ENCODE measurements around the gene PTPRB.

PTPRB gene

DNA sequence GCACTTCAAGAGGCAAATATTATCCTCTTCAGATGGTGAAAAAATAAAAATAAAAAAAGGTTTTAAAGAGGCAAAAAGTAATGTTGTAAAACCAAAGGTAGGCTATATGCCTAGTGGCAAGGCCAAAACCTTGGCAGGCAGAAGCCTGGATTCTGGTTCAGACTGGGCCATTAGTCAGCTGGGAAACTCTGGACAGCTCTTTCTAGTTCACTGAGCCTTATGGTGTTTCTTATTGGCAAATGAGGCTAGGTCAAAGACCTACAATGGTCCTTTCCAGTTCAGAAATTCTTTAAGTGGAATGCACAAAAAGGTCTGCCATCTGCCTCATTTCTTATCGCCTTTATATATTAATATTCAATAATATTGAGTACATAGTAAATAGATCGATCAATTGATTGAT, 44.6 kb downstream of the PTPRB start:
- no peak for DNase-seq (ENCODE audit: low read depth)

DNA sequence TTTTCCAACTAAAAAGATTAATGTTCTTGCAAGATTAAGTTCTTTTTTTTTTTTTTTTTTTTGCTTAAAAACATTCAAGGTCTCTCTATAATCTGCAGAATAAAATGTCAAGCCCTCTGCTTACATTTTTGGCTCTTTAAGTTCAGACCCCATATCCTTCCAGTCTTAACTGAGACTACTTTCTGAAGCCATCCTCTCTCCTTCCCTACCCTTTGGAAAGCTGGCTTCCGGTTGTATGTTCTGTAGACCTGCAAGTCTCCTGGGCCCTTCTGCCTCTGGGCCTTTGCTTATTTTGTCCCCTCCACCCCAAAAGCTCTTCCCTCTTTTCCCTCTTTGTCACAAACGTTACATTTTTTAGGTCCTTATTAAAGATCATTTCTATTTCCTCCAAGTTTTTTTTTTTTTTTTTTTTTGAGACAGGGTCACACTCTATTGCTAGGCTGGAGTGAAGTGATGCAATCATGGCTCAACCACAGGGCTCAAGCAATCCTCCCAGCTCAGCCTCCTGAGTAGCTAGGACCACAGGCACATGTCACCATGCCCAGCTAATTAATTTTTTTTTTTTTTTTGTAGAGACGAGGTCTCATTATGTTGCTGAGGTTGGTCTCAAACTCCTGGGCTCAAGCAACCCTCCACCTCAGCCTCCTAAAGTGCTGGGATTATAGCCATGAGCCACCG, 46.5 kb downstream of the PTPRB start:
- DNase-seq (ENCODE audit: low read depth) = no peak

DNA sequence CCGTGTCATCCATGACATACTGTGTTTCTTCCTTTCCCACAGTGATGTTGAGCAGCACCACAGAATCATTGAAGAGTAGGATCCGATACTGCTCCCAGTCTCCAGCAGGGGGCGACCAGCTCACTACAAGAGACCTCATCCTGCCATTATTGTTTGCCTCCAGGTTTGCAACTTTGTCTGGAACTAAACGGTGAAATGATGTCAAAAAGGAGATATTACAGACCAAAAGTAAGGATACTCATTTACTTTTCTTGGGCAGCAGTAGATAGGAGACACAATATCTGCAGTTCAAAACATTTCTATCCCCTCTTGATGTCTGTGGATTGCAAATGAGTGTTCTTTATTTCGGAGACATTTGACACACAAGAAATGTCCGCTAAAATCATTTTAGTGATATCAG, 47.2 kb downstream of the PTPRB start:
- DNase-seq (ENCODE audit: low read depth) = peak; percentile 42

GRCh38 chr12:70584332-70584731, 52.9 kb downstream of the PTPRB start:
- DNase-seq (ENCODE audit: low read depth) = no peak

DNA sequence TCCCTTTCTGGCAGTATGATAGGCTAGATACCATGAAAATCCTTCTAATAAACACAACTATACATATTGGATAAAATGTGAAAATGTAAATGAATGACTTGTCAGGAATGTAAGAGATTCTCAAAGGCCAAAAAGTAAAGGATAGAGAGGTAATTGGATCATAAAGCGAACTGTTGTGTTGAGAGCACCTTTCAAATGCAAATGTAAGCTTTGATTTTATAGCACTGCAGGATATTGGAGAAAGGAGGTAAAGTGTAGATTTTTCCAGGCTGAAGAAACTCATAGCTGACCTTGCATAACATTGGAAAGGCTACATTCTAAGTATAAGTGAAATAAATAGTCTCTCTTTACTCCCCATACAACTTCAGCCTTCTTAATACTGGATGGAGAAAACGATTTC, 54.0 kb downstream of the PTPRB start:
- no peak for DNase-seq (ENCODE audit: low read depth)

DNA sequence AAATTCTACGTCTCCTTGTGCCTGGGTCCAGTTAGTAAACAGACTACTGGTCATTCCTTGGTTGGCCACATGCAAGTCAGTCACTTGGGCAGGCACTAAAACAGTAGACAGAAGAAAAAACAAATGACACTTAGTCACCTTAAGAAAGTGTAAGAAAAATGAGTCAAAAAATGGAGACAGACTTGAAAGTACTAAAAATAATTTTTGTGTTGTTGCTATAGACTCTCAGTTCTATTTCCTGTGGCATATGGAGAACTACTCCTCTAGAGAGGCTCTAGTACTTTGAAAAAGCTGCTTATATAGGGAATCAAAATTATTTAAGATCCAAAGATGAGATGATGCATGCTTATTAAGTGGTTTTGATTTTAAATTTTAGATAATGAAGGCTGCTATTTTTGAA, 56.0 kb downstream of the PTPRB start:
- DNase-seq (ENCODE audit: low read depth) = no peak

DNA sequence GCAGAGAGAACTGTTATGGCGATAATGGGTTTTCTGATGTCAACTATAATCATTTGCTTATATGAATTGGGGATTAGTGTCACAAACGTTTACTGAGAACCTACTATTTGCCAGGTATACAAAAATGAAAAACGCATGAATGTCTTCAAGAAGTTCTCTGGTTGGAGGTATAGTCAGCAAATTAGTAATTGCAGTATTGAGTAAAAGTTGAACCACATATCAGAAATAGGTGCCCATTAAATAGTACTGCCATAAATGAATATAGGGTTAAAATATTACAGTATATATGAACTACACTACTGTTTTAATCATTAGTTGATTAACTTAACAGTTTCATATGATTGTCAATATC, 60.0 kb downstream of the PTPRB start:
- no peak for DNase-seq (ENCODE audit: low read depth)

- peak; percentile 63 for DNase-seq (ENCODE audit: low read depth)
Observed at GRCh38 chr12:70576341-70577282, 60.6 kb downstream of the PTPRB start.

DNA sequence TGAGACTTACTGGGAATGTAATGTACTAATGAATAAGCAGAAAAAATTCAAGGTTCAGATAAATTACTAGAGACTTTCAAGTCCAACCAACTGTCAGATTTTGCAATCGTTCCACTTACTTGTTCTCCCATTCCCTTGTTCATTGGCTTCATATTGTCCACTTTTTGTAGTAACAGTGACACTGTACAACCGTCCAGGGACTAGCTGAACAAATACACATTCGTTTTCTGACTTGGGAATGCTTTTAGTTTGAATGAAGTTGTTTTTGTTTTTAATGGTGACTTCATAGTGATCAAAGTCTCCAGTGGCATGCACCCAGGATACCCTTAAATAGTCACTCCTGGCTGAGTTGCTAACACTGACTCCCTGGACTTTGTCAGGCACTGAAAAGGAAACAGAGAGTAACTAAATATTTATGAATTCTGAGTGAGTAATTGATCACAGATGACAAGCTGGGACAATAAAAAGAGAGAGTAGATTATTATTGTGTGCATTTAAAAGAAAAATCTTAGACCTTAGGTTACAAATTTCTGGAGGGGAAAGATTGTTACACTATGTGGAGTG, 65.4 kb downstream of the PTPRB start:
- no peak for DNase-seq (ENCODE audit: low read depth)

- DNase-seq (ENCODE audit: low read depth) = no peak
Observed at GRCh38 chr12:70571029-70571428, 66.2 kb downstream of the PTPRB start.

DNA sequence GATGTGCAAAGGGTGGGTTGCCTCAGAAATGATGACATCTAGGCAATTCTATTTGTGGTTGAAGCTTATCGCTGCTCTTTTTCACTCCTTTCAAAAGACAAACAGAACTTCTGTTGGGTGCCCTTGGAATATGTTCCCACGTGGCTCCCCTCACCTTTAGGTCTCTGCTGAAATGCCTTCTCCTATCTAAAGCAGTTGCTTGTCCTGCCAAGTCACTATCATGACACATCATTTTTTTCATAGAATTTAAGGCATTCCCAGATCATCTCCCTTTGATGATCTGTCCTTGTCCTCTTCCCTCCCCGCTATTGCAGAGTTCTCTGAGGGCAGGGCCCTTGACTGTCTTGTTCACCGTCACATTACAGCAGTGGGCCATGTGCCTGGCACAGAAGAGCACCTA, 75.7 kb downstream of the PTPRB start:
- DNase-seq (ENCODE audit: low read depth) = no peak

DNA sequence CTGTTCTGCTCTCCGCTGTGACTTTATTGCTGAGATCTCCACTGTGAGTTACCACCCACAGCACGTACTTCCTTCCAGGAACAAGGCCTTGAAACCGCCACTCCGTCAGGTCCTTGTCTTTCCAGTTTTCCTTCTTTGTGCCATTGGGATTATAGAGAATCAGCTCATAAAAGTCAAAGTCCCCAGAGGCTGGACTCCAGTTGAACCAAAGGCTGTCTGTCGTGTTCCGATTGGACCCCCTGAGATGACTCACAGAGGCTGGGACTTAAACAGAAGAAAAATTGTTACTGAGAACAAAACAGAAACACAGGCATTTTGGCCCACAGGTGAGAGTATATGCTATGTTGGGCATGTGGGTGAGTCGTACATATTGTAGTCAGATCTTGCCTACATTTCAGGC, 76.6 kb downstream of the PTPRB start:
- no peak for DNase-seq (ENCODE audit: low read depth)

- no peak for DNase-seq (ENCODE audit: low read depth)
Observed at GRCh38 chr12:70559390-70559789, 77.8 kb downstream of the PTPRB start.

- DNase-seq (ENCODE audit: low read depth) = no peak
Observed at GRCh38 chr12:70557583-70558191, 79.5 kb downstream of the PTPRB start.

- DNase-seq (ENCODE audit: low read depth) = no peak
Observed at GRCh38 chr12:70556179-70556869, 80.9 kb downstream of the PTPRB start.

DNA sequence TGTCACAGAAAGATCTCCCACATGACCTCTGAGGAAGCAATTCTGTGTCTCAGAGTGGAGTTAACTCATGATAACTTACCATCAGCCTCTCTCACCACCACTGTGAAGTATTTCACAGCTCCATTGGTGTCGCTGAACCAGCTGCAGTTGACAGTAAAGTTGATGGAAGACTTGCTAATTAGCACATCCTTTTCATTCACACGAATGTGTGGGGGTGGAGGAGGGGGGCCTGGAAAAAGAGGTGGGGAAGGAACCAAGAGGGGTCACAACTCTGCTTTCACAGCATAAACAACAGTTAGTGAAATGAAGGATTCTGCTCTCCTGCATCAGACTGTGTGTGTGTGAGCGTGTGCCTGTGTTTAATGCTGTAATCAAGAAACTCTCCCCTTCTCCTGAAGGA, 82.1 kb downstream of the PTPRB start:
- DNase-seq (ENCODE audit: low read depth) = no peak

DNA sequence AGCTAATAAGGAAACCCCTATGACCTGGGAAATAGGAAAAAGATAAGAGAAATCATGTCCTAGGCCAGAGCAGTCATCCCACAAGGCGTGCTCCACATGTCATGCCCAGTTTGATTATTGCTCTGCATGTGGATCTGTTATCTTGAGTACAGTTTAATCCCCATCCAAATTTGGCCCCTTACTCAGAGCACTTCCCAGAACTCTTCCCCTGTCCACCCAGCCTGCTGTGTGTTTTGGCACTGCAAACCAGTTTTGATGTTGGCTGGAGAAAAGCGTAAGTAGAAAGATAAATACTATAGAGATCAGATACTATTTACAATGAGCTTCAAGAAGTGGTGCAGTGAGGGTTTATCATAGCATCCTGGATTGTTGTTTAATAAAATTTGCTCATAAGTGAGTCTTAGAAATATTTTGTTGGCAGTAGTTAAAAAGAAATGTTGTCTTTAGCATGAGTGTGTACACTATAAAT, 83.8 kb downstream of the PTPRB start:
- DNase-seq (ENCODE audit: low read depth) = no peak

DNA sequence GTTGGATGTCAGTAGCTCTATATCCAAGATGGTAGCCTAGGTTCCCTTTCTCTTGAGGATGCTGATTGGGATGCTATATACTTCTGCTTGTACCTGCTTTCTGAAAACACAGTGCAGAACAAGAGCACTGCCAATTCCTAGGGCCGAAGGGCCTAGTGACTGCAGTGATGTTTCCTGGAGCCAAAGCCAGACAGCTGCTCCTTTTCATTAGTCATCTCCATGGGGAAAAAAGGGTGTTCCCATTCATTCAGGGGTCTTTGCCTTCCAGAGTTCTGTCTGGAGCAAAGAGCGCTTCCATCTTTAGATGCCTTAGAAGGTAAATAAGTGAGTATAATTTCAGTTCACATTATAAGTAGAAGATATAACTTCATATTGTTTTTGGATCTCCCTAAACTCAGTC, 85.5 kb downstream of the PTPRB start:
- no peak for DNase-seq (ENCODE audit: low read depth)

DNA sequence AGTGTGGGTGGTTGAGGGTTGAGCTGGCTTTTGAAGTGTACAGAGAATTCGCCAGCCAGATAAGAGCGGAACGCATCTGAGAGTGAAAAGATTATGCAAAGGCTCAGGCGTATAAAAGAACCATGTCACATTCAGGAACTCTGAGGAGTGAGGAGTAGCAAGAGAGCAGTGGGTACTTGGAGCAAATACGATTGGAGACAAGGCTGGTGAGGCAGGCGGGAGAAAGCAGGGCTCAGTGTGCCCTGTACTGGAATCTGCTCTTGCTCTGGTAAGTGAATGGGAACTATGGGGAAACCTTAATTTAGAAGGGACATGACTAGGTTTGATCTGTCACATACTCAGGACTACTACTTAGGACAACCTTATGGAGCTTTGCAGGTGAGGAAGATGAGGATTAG, 87.0 kb downstream of the PTPRB start:
- no peak for DNase-seq (ENCODE audit: low read depth)

GRCh38 chr12:70549340-70550179, 87.7 kb downstream of the PTPRB start:
- DNase-seq (ENCODE audit: low read depth) = no peak

DNA sequence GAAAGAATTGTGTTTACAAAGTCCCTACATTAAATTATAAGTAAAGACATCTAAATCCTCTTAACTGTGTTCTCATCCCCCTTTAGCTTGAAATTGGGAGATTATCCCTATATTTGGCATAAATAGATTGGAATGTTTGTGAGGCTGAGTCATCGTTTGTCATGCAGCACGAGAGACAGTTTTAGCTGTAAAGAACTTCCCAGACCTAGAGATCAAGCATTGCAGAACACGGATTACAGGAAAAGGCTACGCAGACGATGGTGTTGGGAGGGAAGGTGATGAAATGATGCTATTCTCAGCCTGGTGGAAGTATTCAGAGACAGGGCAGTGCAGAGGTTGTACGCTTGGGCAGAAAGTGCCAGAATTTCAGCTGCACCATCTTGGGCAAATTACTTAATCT, 93.8 kb downstream of the PTPRB start:
- DNase-seq (ENCODE audit: low read depth) = peak; percentile 76

Data from GM04504 (cell line).